ENCODE results near the gene ZDHHC6.
"Not testable (repeated sequence)": the region's sequence is repeated elsewhere in the genome, so short reads cannot be mapped to it uniquely, and the experiment has no call there.

The ZDHHC6 gene

DNA sequence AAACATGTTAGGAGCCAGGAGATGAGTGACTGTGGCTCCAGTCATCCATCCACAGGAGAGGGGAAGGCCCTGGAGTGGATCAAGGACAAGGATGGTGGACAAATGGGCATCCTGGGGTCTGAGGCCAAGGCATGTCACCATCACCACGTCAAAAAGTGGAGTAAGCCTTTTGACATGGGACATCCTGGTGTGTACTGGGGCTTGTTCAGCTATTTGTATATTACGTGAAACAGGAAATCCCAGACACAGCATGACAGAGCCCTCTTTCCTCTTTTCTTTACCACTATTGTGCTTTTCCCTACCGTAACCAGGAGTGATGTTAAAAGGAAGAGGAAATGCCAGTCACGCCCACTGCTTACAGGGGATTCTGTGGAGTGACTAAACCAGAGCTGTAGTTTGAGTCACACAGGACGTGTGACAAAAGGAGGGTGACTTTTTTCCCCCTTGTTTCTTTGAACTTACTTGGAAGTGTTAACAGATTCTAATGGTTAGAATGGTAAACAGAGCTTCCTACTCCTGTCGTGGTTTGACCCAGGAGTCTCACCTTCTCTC, 57.4 kb downstream of the ZDHHC6 start:
- DNase-seq (ENCODE audit: low read depth): no peak

DNA sequence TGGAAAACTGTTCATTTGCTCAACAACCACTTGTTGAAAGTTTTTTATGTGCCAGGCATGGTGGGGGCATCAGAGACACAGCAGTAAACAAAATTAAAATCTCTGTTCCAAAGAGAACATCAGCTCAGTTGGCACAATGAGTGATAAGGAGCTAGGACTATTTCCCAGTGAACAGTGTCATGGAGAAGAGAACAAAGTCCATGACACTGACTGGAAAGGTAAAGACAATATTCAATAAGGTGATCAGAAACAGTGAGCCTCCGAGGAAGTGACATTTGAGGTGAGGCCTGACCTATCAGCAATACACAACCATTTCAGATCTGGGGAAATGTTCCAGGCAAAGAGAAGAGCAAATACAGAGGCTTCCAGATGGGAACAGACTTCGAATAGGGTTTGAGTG, 58.2 kb downstream of the ZDHHC6 start:
- no peak for DNase-seq (ENCODE audit: low read depth)

DNA sequence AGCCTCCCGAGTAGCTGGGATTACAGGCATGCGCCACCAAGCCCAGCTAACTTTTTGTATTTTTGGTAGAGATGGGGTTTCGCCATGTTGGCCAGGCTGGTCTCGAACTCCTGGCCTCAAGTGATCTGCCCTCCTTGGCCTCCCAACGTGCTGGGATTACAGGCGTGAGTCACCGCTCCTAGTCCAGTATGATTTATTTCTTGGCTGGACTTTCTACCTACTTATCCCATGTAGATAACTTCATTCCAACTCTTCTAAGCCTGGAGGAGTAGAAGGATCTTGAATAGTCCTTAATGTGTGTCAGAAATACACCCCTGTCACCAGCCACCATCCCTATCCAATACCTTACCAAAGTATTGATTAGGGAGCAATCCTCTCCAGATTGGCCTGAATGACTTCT, 58.7 kb downstream of the ZDHHC6 start:
- DNase-seq (ENCODE audit: low read depth): not testable (repeated sequence)

DNA sequence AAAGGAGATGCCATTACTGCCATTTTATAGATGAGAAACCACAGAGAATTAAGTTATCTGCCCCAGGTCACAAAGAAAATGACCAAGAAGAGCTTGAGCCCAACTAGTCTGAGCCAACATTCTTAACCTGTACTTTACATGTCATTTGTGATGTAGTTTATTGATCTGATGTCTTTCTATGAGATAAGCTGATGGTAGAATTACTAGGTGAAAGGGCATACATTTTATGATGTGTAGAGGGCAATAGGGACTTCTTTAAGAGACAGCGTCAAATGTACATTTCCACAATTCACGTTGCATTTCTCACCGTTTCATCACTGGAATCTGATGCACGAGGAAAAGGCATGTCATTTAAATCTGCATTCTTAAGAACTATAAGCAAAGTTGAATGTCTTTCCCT, 61.5 kb downstream of the ZDHHC6 start:
- no peak for DNase-seq (ENCODE audit: low read depth)

DNA sequence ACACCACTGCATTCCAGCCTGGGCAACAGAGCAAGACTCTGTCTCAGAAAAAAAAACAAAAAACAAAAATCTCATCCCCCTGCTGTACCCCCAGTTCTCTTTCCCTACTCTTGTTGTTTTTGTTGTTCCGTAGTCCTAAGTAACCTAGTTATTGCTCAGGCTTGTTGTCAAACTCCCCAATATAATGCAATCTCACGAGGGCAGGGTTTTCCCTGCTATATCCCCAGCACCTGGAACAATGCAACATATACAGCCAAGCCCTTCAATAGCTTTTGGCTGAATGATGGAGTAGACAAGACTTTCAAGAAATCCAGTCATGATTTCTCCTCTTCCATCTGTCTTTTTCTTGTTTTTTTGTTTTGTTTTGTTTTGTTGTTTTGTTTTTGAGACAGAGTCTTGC, 62.6 kb downstream of the ZDHHC6 start:
- no peak for DNase-seq (ENCODE audit: low read depth)

DNA sequence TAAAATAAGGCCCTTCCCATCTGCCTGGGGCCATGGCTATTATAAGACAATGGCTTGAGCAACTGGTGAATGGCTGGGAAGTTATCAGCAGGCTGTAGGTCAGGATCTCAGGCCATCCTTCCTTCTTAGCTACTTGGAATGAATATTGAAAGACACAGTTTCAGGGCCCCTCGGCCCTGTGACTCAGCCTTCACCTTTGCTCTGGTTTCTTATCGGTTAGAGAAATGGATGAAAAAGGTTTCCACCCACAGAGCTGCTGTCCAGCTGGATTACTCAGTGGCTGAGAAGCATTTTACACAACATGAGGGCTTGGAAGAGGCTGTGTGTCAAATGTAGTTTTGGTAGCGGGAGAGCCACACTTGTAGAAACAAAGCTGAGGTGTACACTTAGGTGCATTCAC, 63.4 kb downstream of the ZDHHC6 start:
- no peak for DNase-seq (ENCODE audit: low read depth)

DNA sequence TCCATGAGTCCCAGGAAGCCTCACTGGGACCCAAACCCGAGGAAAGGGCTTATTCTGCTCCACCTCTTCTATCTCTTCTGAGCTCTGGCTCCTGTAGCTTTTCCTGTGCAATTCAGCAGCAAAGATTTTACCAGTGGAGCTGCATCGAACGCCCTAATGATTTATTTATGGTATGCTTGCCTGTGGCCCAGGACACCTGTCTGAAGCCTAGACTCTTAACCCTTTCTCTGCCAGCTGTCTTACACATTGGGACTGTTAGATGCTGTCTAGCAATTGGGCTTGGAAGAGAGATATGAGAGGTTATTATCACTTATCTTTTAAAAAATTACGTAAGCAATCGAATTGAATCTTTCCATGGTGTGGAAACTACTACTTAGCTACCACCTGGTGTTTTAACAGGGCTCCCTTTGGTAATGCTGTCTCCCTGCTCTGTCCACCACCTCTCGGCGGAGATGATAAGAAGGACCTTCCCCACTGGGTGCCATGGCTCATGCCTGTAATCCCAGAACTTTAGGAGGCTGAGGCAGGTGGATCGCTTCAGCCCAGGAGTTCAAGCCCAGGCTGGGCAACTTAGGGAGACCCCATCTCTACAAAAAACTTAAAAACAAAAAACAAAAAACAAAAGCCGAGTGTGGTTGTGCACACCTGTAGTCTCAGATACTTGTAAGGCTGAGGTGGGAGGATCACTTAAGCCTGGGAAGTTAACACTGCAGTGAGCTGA, 64.0 kb downstream of the ZDHHC6 start:
- DNase-seq (ENCODE audit: low read depth): no peak

Data from CMK (cell line).